ENCODE data around the gene TLL2.

DNA sequence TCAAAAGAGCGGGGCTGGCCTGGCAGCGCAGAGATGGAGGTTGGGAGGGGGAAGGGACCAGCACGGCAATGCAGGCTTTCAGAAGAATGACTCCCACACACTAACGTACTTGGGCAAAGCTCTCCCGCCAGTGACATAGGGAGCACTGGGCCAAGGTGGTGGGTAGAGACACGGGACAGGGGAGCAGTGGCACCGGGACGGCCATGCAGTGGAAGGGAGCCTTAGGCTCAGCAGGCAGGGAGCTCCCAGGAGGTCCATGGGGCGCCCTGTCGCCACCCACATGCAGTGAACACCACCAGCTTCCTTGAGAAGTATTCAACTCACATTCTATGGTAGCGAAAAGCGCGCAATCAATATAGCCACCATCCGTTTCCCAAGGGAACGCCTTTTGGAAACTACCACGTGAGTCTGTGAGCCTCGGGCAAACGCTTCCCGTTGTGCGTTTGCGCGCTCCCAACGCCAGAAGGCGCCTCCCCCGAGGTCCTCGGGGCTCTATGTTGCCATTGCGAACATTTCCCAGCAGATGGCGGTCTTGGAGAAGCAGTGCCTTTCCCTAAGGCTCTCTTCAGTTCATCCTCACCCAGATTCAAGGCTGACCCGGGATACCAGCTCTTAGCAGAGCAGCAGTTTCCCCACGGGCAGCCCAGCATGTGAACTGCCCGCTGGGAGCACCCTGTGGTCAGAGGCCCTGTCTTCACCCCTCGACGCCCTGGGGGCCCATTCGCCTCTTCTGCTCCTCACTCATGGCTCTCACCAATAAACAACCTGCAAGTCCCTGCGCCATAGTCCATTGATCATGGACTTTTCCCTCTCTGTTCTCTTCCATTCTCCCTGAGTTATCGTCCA is 138.5 kb downstream of the TLL2 start:
- TF ChIP-seq EZH2 (IDR thresholded peaks at IDR 0.05) (no peak), POLR2AphosphoS5 (IDR thresholded peaks at IDR 0.05; ENCODE audit: borderline replicate concordance, low read depth, low read length) (no peak), FOXP2 (optimal IDR thresholded peaks at IDR 0.05; ENCODE audit: control extremely low read depth, extremely low read length, insufficient read depth) (no peak)
